EH (cell line): ENCODE results near the gene YIPF6.
"Not testable (repeated sequence)": the region's sequence is repeated elsewhere in the genome, so short reads cannot be mapped to it uniquely, and the experiment has no call there.

Source experiments
- DNase-seq: peaks from one replicate; pipeline ENCODE4 v3.0.0-alpha.2; 2015; ENCODE audit warnings: low read depth

YIPF6 gene, protein sequence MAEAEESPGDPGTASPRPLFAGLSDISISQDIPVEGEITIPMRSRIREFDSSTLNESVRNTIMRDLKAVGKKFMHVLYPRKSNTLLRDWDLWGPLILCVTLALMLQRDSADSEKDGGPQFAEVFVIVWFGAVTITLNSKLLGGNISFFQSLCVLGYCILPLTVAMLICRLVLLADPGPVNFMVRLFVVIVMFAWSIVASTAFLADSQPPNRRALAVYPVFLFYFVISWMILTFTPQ

DNA sequence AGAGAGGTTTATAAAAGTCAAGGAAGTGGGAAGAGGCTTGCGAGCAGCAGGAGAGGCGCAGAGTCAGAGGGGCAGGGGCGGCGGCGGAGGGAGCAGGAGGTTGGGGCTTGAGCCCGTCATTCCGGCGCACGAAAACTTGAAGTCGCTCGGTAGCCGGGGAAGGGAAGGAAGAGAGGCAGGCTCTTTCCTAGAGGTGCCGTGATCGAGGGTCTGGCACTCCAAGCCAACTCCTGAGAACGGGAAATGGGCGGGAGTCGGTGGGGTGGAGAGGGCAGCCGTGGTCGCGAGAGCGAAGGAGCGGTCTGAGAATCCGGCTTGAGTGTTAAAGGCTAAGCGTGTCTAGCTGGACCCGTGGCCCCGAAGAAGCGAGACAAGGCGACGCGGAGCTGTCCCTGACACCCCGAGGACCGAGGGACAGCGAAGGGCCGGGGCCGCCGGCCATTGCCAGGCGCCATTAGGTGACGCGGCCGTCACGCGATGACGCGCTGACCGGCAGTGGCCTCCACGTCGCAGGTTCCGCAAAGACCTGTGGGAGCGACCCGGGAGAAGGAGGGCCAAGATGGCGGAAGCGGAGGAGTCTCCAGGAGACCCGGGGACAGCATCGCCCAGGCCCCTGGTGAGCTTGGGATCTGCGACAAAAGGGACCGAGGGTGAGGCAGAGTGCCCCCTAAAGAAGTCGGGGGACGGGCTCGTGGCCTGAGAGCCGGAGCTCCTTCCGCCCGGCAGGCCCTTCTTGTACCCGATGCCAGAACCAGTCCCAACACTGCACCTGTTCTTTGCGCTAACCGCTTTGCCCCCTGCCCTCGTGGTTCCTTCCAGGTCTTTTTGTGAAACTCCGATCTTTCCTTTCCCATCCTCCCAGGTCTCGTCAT, at the start of gene YIPF6:
Gene YIPF6 (plus strand): TSS at position 544 of the 872 bp plus-strand sequence. CDS start 16 bp downstream, at position 560.
- DNase-seq = peak; percentile 79

DNA sequence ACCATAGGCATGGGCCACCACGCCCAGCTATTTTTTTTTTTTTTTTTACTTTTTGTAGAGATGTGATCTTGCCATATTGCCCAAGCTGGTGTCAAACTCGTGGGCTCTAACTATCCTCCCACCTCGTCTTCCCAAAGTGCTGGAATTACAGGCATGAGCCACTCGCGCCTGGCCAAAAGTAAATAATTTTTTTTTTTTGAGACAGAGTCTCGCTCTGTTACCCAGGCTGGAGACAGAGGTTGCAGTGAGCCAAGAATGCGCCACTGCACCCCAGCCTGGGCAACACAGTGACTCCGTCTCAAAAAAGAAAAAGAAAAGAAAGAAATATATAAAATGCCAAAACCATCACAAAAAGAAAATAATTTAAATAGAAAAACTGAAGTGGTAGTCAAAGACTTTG, 47.1 kb upstream of the YIPF6 start:
- DNase-seq = no peak

DNA sequence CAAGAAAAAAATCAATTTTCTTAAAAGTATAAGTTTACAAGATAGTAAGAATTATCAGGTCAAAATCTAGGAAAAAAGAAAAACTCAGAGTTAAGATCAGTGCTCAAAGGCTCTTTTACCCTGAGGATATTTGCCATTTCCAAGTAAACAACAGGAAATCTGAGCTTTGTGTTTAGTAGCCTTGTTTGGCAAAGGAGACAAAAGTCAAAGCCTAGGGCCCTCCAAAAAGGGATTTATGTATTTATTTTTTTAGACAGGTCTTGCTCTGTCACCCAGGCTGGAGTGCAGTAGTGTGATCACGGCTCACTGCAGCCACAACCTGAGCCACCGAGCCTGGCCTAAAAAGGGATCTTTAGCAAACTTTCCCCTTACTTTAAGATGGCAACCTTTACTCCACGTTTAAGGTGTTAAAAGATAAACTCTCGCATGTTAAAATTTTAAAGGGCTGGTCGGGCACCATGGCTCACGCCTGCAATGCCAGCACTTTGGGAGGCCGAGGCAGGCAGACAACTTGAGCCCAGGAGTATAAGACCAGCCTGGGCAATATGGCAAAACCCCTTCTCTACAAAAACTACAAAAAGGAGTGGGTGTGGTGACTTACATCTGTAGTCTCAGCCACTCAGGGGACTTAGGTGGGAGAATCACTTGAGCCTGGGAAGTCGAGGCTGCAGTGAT, 44.2 kb upstream of the YIPF6 start:
- no peak for DNase-seq

DNA sequence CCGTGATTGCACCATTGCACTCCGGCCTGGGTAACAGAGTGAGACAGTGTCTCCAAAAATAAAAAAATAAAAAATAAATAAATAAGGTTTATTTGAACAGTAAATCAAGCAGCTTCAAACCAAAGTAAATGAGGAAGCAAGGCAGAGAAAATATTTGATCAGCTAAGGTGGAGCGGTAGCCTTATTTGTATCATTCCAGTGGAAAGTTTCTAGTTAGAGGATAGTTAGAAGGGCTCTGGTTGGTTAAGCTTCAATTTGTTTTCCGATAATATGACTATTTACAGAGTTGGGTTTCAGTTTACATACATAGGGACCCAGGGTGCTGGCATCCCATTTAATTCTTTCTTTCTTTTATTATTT, 43.7 kb upstream of the YIPF6 start:
- no peak for DNase-seq

DNA sequence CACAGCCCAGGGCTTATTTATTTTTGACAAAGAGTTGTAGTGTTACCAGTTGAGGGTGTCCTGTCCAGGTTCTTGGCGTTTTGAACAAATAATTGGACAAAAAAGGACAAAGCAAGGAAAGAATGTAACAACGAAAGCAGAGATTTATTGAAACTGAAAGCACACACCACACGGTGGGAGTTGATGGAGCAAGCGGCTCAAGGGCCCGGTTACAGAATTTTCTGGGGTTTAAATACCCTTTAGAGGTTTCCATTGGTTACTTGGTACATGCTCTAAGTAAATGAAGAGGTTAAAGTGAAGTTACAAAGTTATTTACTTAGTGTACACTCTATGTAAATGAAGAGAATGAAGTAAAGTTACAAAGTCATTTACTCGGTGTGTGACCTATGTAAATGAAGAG, 37.8 kb upstream of the YIPF6 start:
- DNase-seq = no peak

DNA sequence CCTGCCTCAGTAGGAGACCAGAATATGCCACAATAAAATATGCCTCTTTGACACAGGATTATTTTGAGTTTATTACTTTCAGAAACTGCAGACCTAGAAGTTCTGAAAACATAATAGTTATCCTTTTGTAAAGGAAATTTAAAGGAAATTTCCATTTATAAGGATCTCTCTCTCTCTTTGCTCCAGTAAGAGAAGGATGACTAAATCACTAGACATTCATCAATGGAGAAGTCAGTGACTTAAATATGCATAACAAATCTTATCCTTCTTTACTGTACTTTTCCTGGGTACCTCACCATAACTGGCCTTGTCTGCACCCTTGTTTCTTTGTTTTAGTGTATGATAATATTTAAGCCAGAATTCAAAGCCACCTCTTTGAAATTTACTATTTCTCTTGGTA, 37.3 kb upstream of the YIPF6 start:
- DNase-seq = peak; percentile 3

DNA sequence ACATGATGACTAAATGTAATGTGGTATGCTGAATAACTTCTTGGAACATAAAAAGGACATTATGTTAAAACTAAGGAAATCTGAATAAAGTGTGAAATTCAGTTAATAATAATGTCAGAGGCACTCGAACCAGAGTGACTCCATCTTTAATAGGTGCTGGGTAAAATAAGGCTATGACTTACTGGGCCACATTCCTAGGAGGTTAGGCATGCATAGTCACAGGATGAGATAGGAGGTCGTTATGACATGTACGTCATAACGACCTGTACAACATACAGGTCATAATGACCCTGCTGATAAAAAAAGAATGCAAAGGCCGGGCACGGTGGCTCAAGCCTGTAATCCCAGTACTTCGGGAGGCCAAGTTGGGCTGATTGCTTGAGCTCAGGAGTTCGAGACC, 36.7 kb upstream of the YIPF6 start:
- peak; percentile 67 for DNase-seq

DNA sequence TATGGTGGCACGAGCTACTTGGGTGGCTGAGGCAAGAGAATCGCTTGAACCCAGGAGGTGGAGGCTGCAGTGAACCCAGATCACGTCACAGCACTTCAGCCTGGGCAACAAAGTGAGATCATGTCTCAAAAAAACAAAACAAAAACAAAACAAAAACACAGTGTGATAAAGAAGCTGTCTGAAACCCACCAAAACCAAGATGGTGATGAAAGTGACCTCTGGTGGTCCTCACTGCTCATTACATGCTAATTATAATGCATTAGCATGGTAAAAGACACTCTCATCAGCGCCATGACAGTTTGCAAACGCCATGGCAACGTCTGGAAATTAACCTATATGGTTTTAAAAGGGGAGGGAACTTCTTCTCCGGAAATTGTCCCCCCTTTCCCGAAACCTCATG, 36.2 kb upstream of the YIPF6 start:
- DNase-seq = peak; percentile 61

DNA sequence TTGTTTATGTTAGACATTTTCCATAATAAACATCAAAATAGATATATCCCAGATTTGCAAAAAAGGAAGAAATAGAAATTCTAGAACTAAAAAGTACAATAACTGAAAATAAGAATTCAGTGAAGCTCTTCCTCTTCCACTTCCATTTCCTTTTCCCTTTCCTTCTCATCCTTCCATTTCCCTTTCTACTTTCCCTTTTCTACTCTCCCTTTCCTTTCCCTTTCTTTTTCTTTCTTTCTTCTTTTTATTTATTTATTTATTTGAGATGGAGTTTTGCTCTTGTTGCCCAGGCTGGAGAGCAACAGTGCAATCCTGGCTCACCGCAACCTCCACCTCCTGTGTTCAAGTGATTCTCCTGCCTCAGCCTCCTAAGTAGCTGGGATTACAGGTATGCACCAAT, 35.0 kb upstream of the YIPF6 start:
- DNase-seq = no peak

DNA sequence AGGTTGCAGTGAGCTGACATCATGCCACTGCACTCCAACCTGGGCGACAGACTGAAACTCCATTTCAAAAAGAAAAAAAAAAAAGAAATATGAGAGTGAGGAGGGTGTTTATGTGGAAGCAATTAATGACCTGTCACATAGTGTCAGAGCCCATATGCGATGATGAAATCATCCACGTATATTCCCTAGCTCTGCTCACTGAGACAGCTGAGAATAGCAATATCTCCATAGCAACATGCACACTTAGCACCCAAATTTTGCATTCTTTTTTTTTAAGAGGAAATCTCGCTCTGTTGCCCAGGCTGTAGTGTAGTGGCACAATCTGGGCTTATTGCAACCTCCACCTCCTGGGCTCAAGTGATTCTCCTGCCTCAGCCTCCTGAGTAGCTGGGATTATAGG, 34.1 kb upstream of the YIPF6 start:
- DNase-seq = no peak

DNA sequence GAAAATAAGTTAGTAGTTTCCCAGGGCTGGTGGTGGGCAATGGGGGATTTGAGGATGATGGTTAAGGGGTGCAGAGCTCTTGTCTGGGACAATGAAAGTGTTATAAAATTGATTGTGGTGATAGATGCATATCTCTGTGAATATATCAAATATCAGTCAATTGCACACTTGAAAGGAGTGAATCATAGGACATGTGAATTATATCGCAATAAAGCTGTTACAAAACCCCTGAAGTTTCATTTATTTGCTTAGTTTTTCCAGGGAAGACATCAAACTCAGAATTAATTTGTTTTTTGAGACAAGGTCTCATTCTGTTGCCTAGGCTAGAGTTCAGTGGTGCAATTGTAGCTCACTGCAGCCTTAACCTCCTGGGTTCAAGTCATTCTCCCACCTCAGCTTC, 17.9 kb upstream of the YIPF6 start:
- DNase-seq = no peak

DNA sequence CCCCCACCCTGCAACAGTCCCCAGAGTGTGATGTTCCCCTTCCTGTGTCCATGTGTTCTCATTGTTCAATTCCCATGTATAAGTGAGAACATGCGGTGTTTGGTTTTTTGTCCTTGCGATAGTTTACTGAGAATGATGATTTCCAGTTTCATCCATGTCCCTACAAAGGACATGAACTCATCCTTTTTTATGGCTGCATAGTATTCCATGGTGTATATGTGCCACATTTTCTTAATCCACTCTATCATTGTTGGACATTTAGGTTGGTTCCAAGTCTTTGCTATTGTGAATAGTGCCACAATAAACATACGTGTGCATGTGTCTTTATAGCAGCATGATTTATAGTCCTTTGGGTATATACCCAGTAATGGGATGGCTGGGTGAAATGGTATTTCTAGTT, 12.7 kb upstream of the YIPF6 start:
- DNase-seq = not testable (repeated sequence)

DNA sequence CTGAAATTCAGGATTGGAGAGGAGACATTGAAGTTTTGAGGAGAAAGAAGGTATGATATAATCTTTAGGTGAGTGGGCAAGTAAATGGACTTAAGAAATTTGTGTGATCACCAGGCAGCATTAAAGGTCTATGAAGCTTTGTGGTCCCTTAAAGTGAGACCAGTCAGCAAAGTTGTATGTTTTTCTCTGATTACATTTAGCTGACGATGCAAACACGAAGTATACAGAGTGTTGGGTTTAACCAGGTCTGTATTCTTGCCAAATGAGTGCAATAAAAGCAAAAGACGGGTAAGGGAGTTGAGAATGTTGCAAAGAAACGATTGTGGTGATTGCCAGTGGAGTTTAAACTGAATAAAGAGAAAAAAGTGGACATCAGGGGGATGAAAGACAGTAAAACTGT, 11.6 kb upstream of the YIPF6 start:
- DNase-seq = no peak

DNA sequence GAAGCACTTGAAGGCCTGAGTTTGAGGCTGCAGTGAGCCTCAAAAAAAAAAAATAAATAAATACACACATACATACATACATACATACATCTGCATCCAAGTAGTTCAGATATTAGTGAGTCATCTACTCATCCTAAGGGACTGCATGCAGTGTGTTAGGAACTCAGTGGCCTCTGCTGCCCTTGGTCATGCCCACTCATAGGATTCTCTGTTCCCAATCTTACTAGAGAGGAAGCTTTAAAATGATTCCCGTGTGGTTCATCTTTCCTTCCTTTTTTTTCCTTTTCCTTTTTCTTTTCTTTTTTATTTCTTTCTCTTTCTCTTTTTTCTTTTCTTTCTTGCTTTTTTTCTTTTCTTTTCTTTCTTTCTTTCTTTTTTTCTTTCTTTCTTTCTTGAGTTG, 10.9 kb upstream of the YIPF6 start:
- DNase-seq = no peak

DNA sequence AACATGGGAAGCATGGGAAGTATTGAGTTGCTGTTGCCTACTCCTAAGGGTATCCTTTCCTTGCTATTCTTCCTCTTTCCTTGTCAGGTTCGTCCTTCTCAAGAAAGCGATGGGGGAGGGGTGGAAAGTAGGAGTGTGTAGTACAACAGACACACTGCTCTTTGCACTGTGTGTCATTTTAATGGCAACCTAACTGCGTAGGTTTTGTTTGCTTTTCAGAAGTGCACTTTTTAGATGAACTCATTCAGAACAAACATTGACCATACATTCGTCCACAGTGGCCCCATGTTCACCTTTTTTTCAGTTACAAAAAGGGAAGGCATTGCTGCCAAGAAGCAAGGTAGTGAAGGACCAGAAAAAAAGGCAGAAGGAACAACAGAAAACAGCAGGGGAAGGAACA, 10.2 kb upstream of the YIPF6 start:
- DNase-seq = no peak

DNA sequence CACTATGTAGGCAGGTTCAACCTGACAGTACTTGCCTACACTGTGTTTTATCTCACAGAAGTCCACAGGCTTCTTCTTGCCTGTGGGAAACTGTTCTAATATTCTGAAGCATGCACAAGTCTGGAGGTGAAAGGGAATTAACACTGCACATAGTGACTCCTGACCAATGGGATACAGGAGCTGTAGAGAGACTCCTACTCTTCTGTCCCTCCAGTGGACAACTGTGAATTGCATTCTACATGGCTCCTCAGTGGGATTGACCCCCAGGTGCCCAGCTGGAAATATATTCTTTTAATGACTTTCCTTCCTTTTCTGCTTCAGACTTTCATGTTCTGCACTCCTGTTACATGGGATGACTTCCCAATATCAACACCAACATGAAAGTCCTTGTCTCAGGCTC, 8.2 kb upstream of the YIPF6 start:
- peak; percentile 41 for DNase-seq

DNA sequence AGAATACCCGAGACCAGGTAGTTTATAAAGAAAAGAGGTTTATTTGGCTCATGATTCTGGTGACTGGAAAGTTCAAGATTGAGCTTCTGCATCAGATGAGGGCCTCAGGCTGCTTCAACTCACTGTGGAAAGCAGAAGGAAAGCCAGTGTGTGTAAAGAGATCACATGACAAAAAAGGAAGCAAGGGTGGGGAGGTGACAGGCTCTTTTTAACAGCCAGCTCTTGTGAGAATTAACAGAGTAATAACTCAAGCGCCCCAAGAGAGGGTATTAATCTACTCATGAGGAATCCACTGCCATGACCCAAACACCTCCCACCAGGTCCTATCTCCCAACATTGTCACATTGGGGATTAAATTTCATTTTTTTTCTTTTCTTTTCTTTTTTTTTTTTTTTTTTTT, 6.3 kb upstream of the YIPF6 start:
- no peak for DNase-seq

DNA sequence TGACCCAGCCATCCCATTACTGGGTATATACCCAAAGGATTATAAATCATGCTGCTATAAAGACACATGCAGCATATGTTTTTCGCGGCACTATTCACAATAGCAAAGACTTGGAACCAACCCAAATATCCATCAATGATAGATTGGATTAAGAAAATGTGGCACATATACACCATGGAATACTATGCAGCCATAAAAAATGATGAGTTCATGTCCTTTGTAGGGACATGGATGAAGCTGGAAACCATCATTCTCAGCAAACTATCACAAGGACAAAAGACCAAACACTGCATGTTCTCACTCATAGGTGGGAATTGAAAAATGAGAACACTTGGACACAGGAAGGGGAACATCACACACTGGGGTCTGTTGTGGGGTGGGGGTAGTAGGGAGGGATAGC, 5.1 kb upstream of the YIPF6 start:
- not testable (repeated sequence) for DNase-seq

DNA sequence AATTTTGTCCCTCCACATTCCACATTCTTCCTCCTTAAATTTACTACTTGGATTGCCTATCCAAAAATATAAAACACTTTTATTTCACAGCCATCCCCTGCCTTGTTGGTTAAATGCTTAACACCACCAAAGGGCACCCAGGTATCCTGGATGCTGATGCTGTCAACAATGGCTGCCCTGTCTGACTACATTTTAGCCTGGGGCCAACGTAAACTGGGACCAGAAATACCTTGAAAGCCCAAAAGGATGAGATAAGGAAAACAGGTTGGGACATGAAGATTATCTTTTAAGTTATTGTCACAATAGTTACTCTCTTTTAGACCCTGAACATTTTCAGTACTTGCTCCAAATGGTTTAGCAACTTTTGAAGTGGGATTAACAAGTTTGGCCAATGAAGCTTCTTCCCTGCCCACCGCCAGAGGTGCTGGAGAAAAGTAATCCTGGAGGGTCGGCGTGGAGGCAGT, 775 bp upstream of the YIPF6 start:
- DNase-seq = no peak

DNA sequence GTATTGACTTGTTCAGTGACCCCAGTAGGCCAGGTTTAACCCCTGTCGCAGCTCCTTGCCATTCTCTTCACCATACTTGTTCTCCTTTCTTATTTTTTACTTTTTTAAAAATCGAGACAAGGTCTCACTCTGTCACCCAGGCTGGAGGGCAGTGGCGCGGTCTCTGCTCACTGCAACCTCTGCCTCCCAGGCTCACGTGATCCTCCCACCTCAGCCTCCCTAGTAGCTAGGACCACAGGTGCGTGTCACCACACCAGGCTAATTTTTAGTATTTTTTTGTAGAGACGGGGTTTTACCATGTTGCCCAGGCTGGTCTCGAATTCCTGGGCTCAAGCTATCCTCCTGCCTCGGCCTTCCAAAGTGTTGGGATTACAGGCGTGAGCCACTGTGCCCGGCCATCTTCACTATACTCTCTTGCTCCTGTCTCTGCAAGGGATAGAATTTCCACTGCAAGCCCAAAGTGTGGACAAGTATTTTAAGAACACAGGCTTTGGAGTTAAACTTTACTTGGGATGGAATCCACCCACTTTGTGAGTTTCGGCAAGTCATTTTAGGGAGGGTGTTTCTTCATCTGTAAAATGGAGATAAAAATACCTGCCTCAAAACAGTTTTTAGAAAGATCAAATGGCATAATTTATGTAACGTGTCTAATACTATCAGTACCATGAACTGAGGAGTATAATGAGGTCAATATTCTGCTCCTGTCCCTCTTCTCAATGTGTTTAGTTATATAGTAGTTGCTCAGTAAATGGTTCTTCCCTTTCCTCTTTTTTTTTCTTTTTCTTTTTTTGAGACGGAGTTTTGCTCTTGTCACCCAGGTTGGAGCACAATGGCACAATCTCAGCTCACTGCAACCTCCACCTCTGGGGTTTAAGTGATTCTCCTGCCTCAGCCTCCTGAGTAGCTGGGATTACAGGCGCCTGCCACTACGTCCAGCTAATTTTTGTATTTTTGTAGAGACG, 973 bp downstream of the YIPF6 start:
- no peak for DNase-seq

DNA sequence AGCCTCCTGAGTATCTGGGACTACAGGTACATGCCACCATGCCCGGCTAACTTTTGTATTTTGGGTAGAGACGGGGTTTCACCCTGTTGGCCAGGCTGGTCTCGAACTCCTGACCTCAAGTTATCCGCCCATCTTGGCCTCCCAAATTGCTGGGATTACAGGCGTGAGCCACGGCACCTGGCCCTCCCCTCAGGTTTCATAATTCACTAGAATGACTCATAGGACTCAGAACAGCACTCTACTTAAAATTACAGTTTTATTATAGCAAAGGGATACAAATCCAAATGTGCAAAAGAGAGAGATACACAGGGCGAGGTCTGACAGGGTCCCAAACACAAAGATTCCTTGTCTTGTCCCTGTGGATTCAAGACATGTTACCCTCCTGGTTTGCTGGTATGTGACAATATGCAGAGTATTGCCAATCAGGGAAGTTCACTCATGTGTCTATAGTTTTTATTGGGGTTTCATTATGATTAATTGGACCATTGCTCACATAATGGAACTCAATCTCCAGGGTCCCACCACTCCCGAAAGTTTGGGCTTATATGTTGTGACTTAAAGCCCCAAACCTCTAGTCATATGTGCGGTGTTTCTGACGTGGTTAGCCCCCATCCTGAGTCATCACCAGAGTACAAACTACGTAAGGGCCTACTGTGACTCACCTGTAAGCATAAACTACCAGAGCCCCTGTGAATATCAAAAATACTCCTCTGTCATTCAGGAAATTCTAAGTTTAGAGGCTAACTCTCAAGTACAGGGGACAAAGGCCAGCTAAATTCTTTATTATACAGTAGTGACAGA, 5.2 kb downstream of the YIPF6 start:
- DNase-seq = peak; percentile 38
